ENCODE measurements around the gene EPHA1.

GRCh38 chr7:143393267-143394041 lies 15.2 kb downstream of the EPHA1 start:
- TF ChIP-seq CTCF (conservative IDR thresholded peaks at IDR 0.05; ENCODE audit: low read depth in 2 of 2) (no peak), EZH2phosphoT487 (IDR thresholded peaks at IDR 0.05; ENCODE audit: unreplicated experiment) (no peak), EZH2 (IDR thresholded peaks at IDR 0.05; ENCODE audit: low read depth, unreplicated experiment) (no peak), POLR2AphosphoS5 (IDR thresholded peaks at IDR 0.05; ENCODE audit: low read depth) (no peak), REST (IDR thresholded peaks at IDR 0.05; ENCODE audit: unreplicated experiment) (no peak), CREB1 (CRISPR knock-in tag; IDR thresholded peaks at IDR 0.05; ENCODE audit: low read depth) (no peak)

All from GM23338 (cell line).